Activated naive CD4-positive, alpha-beta T cell treated with anti-CD3 and anti-CD28 coated beads, Interleukin-2, amount 10 ng/mL, durations not matched to agents 7 days and 5 days (primary cell): ENCODE data around the gene THEM5.

Experiments
- CTCF ChIA-PET: fragments of 350-600 bp; sonication (Branson Sonifier 250); formaldehyde crosslinking; loops from one replicate; lab custom pipeline; 2021; ENCODE audit warnings: antibody characterized with exemption; lab: Charles Lee
- DNase-seq: peaks from one replicate; pipeline ENCODE4 v3.0.0-alpha.2; 2020
- H3K27ac Mint-ChIP-seq: one replicate; pipeline ENCODE4 v1.8.0; 2021; ENCODE audit warnings: mild to moderate bottlenecking, moderate library complexity, mixed read lengths
- H3K27me3 Mint-ChIP-seq: one replicate; pipeline ENCODE4 v1.8.0; 2021; ENCODE audit warnings: mild to moderate bottlenecking, mixed read lengths
- H3K36me3 Mint-ChIP-seq: one replicate; pipeline ENCODE4 v1.8.0; 2021; ENCODE audit warnings: mixed read lengths
- H3K4me1 Mint-ChIP-seq: one replicate; pipeline ENCODE4 v1.8.0; 2021; ENCODE audit warnings: mixed read lengths
- H3K4me3 Mint-ChIP-seq: one replicate; pipeline ENCODE4 v1.8.0; 2021; ENCODE audit warnings: mild to moderate bottlenecking, moderate library complexity, mixed read lengths
- H3K9me3 Mint-ChIP-seq: one replicate; pipeline ENCODE4 v1.8.0; 2021; ENCODE audit warnings: mixed read lengths

Gene THEM5

DNA sequence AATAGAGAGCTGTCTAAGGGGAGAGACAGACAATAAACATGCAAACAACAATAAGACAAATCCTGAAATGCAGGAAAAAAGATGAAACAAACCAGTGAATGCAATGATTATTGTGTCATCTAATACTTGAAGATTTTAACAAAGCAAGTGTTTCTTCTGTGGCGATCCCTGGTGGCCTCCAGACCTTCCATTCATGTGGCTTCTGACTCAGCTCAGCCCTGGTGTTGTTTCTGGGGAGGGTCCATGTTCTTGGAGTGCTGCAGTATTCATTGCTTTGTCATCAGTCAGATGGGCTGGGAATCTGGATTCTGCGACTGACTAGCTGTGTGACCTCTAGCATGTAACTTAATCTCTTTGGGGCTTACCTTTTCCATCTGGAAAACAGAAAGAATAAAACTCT, 12.4 kb downstream of the THEM5 start:
- no peak for DNase-seq
- no peak overlapping the region for H3K27ac Mint-ChIP-seq
- H3K4me3 Mint-ChIP-seq = no peak overlapping the region
- peaks cover 43% of the 10 kb centered on the region for H3K4me1 Mint-ChIP-seq
- H3K27me3 Mint-ChIP-seq = peaks cover 44% of the 10 kb centered on the region
- CTCF ChIA-PET = interaction anchor here (1.3 to 1.6 kb wide), 2 partner anchors 107 to 127 kb away, joined by 4 to 5 read pairs; no protein-coding TSS in a partner anchor
- no peaks in the 10 kb centered on the region for H3K36me3 Mint-ChIP-seq
- H3K9me3 Mint-ChIP-seq = no peaks in the 10 kb centered on the region

GRCh38 chr1:151840421-151840820, 13.1 kb downstream of the THEM5 start:
- peaks cover 45% of the 10 kb centered on the region for H3K4me1 Mint-ChIP-seq
- peak overlapping the region; percentile 74 for H3K4me3 Mint-ChIP-seq
- peaks cover 44% of the 10 kb centered on the region for H3K27me3 Mint-ChIP-seq
- H3K27ac Mint-ChIP-seq = no peak overlapping the region
- no peaks in the 10 kb centered on the region for H3K36me3 Mint-ChIP-seq
- CTCF ChIA-PET = interaction anchor here (1.0 to 1.6 kb wide), 5 partner anchors 10 to 106 kb away, joined by 3 to 5 read pairs (median 4); partner anchors contain the start of gene THEM5
- no peaks in the 10 kb centered on the region for H3K9me3 Mint-ChIP-seq
- no peak for DNase-seq

GRCh38 chr1:151839457-151840403, 13.8 kb downstream of the THEM5 start, which contains the start of gene C2CD4D:
TSS of gene C2CD4D (minus strand) at chr1:151839820. CDS start at chr1:151838989, 831 bp downstream.
- H3K27me3 Mint-ChIP-seq = peaks cover 44% of the 10 kb centered on the region

GRCh38 chr1:151839082-151839412, 14.5 kb downstream of the THEM5 start:
- H3K4me1 Mint-ChIP-seq = peaks cover 55% of the 10 kb centered on the region
- DNase-seq = no peak

More at GRCh38 chr1:151839457-151840403, 13.8 kb downstream of the THEM5 start, which contains the start of gene C2CD4D:
- H3K36me3 Mint-ChIP-seq = no peaks in the 10 kb centered on the region
- CTCF ChIA-PET = interaction anchor here (1.0 to 1.6 kb wide), 5 partner anchors 9 to 105 kb away, joined by 3 to 5 read pairs (median 4); partner anchors contain the start of gene THEM5
- peak within 1 kb of the TSS; percentile 74 for H3K4me3 Mint-ChIP-seq
- peak within 1 kb of the TSS; percentile 73 for H3K27ac Mint-ChIP-seq
- peaks cover 51% of the 10 kb centered on the region for H3K4me1 Mint-ChIP-seq
- DNase-seq = peak; percentile 78
- H3K9me3 Mint-ChIP-seq = no peaks in the 10 kb centered on the region

DNA sequence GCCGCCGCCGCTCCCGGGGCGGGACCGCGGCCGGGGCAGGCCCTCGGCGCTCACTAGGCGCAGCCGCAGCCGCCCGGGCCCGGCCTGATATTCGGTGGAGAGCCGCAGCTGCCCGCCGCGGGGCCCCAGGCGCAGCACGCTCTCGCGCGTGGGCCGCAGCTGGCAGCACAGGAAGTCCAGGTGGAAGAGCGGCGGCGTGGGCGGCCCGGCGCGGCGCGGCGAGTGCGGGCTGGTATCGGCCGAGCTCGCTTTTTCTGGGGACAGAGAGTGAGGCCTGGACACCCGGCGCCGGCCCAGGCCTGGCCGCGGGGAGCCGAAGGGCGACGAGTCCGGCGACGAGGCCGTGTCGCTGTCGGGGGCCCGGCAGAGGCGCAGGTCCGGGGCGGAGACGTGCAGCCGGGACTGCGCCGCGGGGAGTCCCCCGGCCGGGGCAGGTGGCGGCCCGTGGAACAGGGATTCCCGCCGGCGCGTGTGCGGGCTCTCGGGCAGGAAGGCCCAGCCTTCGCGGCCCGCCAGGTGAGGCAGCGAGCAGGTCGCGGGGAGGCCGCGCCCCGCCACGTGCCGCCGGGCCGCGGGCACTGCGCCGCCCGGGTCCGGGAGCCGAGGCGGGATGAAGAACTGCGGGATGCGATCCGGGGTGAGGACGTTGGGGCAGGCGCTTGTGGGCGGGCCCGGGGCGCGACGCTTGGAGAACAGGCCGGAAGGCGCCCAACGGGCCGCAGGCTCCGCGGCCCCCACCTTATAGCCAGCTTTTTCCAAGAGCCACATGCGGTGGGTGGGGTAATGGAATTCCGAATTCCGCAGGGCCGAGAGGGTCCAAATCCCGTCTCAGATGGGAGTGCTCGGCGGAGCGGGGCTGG, 15.1 kb downstream of the THEM5 start:
- peak overlapping the region; percentile 74 for H3K4me3 Mint-ChIP-seq
- H3K27ac Mint-ChIP-seq = peak overlapping the region; percentile 73
- peak; percentile 52 for DNase-seq
- no peaks in the 10 kb centered on the region for H3K36me3 Mint-ChIP-seq
- H3K4me1 Mint-ChIP-seq = peaks cover 61% of the 10 kb centered on the region
- no peaks in the 10 kb centered on the region for H3K9me3 Mint-ChIP-seq
- CTCF ChIA-PET = interaction anchor here (1.6 kb wide), 1 partner anchor 8 kb away, joined by 4 read pairs; no protein-coding TSS in a partner anchor
- peaks cover 38% of the 10 kb centered on the region for H3K27me3 Mint-ChIP-seq

More at GRCh38 chr1:151839082-151839412, 14.5 kb downstream of the THEM5 start:
- Mint-ChIP-seq H3K27ac (peak overlapping the region; percentile 73), H3K27me3 (peaks cover 38% of the 10 kb centered on the region), H3K36me3 (no peaks in the 10 kb centered on the region), H3K9me3 (no peaks in the 10 kb centered on the region), H3K4me3 (peak overlapping the region; percentile 74)
- CTCF ChIA-PET = interaction anchor here (1.2 to 1.6 kb wide), 2 partner anchors 8 to 42 kb away, joined by 4 read pairs; no protein-coding TSS in a partner anchor

GRCh38 chr1:151837884-151838221, 15.7 kb downstream of the THEM5 start:
- Mint-ChIP-seq H3K9me3 (no peaks in the 10 kb centered on the region), H3K4me1 (peaks cover 66% of the 10 kb centered on the region), H3K27me3 (peaks cover 38% of the 10 kb centered on the region)

DNA sequence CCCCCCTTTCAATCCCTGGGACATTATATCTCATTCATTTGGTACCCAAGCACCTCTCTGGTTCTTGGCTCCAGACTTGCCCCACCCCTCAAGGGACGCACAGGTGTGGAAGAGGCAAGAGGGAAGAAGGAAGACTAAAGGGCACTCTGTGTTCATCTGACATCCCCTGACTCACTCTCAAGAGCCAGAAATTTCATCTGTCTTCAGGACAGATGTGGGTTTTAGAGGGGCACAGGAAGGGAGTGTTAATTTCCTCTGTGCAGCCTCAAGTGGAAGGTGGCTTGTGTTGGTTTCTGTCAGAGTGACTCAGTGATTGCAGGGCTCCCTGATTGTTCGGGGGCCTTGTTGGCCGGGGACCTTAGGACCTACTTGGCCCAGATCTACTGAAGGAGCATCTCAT, 16.3 kb downstream of the THEM5 start:
- Mint-ChIP-seq H3K9me3 (no peaks in the 10 kb centered on the region), H3K4me1 (peaks cover 70% of the 10 kb centered on the region), H3K27ac (peak overlapping the region; percentile 90), H3K27me3 (peaks cover 38% of the 10 kb centered on the region), H3K36me3 (no peaks in the 10 kb centered on the region), H3K4me3 (peak overlapping the region; percentile 72)
- CTCF ChIA-PET = interaction anchor here (0.6 to 3.0 kb wide), 25 partner anchors 9 to 536 kb away, joined by 3 to 14 read pairs (median 4); partner anchors contain the start of genes MRPL9 and TUFT1
- peak; percentile 39 for DNase-seq

More at GRCh38 chr1:151837884-151838221, 15.7 kb downstream of the THEM5 start:
- CTCF ChIA-PET = interaction anchor here (2.2 kb wide), 1 partner anchor 145 kb away, joined by 10 read pairs; no protein-coding TSS in a partner anchor
- Mint-ChIP-seq H3K27ac (peak overlapping the region; percentile 90), H3K4me3 (peak overlapping the region; percentile 72), H3K36me3 (no peaks in the 10 kb centered on the region)
- no peak for DNase-seq

GRCh38 chr1:151835596-151835995, 17.9 kb downstream of the THEM5 start:
- H3K36me3 Mint-ChIP-seq = no peaks in the 10 kb centered on the region
- H3K27ac Mint-ChIP-seq = no peak overlapping the region
- CTCF ChIA-PET = interaction anchor here (0.6 to 3.0 kb wide), 23 partner anchors 13 to 535 kb away, joined by 3 to 14 read pairs (median 4); partner anchors contain the start of genes MRPL9, TDRKH and TUFT1
- no peaks in the 10 kb centered on the region for H3K9me3 Mint-ChIP-seq
- H3K4me3 Mint-ChIP-seq = no peak overlapping the region
- H3K27me3 Mint-ChIP-seq = peaks cover 43% of the 10 kb centered on the region
- no peak for DNase-seq
- peaks cover 78% of the 10 kb centered on the region for H3K4me1 Mint-ChIP-seq

- Mint-ChIP-seq H3K4me1 (peaks cover 77% of the 10 kb centered on the region), H3K27me3 (peaks cover 29% of the 10 kb centered on the region), H3K4me3 (no peak overlapping the region), H3K9me3 (no peaks in the 10 kb centered on the region), H3K36me3 (no peaks in the 10 kb centered on the region), H3K27ac (no peak overlapping the region)
- CTCF ChIA-PET = interaction anchor here (1.1 to 3.0 kb wide), 6 partner anchors 13 to 390 kb away, joined by 3 to 14 read pairs (median 4); no protein-coding TSS in a partner anchor
- DNase-seq = no peak
Measured at GRCh38 chr1:151834239-151834638, 19.3 kb downstream of the THEM5 start.

GRCh38 chr1:151833172-151833900, 20.2 kb downstream of the THEM5 start:
- no peak overlapping the region for H3K4me3 Mint-ChIP-seq
- CTCF ChIA-PET = interaction anchor here (1.1 to 1.2 kb wide), 2 partner anchors 15 to 226 kb away, joined by 3 read pairs; no protein-coding TSS in a partner anchor
- H3K4me1 Mint-ChIP-seq = peaks cover 81% of the 10 kb centered on the region

GRCh38 chr1:151832318-151832980, 21.1 kb downstream of the THEM5 start:
- H3K36me3 Mint-ChIP-seq = no peaks in the 10 kb centered on the region
- CTCF ChIA-PET = interaction anchor here (0.6 to 1.2 kb wide), 2 partner anchors 95 to 226 kb away, joined by 3 read pairs; no protein-coding TSS in a partner anchor
- H3K4me1 Mint-ChIP-seq = peaks cover 85% of the 10 kb centered on the region
- no peak for DNase-seq
- peaks cover 16% of the 10 kb centered on the region for H3K27me3 Mint-ChIP-seq
- no peak overlapping the region for H3K4me3 Mint-ChIP-seq
- no peak overlapping the region for H3K27ac Mint-ChIP-seq
- H3K9me3 Mint-ChIP-seq = no peaks in the 10 kb centered on the region

More at GRCh38 chr1:151833172-151833900, 20.2 kb downstream of the THEM5 start:
- no peak overlapping the region for H3K27ac Mint-ChIP-seq
- H3K9me3 Mint-ChIP-seq = no peaks in the 10 kb centered on the region
- no peaks in the 10 kb centered on the region for H3K36me3 Mint-ChIP-seq
- peaks cover 23% of the 10 kb centered on the region for H3K27me3 Mint-ChIP-seq
- DNase-seq = no peak

DNA sequence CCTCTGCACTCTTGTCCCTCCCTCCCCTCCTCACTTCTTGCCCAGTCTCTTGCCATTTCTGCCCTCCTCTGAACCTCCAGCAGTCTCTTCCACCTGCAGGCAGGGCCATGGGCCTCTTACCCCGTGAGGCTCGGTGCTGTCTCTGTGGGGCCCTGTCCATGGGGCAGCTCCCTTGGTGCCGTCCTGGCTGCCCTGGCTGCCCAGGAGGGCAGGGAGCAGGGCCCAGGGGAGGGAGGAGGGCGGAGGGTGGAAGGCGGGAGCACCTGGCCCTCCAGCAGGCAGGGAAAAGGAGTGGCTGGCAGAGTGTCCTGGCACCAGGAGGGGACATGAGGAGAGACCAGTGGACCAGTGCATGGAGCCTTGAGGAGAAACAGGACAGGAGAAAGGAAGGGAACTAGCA, 21.9 kb downstream of the THEM5 start, which contains the start of gene RORC:
TSS of gene RORC (minus strand) at position 198 of the 400 bp plus-strand sequence. CDS start at position 160, 38 bp downstream.
- Mint-ChIP-seq H3K27me3 (peaks cover 8% of the 10 kb centered on the region), H3K27ac (no peak within 1 kb of the TSS), H3K36me3 (no peaks in the 10 kb centered on the region), H3K4me3 (no peak within 1 kb of the TSS), H3K4me1 (peaks cover 81% of the 10 kb centered on the region), H3K9me3 (no peaks in the 10 kb centered on the region)
- no peak for DNase-seq
- CTCF ChIA-PET = interaction anchor here (0.9 kb wide), 1 partner anchor 67 kb away, joined by 3 read pairs; no protein-coding TSS in a partner anchor
